A673 (cell line): ENCODE data around the gene PRPH2. TPM values are rescaled to one million over a fixed set of nuclear protein-coding genes. Genes with fewer than 3 reads are reported as not detected.

Experiments
- BruUV-seq: library from RNA; stranded (reverse); fragments of 400-500 nt; replicated peaks from 2 replicates; lab custom pipeline; 2021; lab: Mats Ljungman, UMichigan
- CTCF ChIA-PET: fragments of 300-600 bp; sonication (Branson Sonifier 250); formaldehyde crosslinking; loops from one replicate; lab custom pipeline; 2022; ENCODE audit warnings: antibody characterized with exemption; lab: Charles Lee
- POLR2A ChIA-PET: fragments of 300-600 bp; sonication (Branson Sonifier 250); formaldehyde crosslinking; loops from one replicate; lab custom pipeline; 2022; ENCODE audit warnings: antibody characterized with exemption; ENCODE audit not compliant: low non-redundant PET; lab: Charles Lee
- DNase-seq: peaks from one replicate; pipeline ENCODE4 v3.0.0-alpha.2; 2015; ENCODE audit warnings: low spot score
- H3K27ac ChIP-seq: fragments of 200-600 bp; sonication (generic); 2 replicates; pipeline ENCODE4 v1.5.1; 2016; ENCODE audit warnings: mixed run types, low read depth, mild to moderate bottlenecking, mixed read lengths, antibody characterized with exemption, low read length; ENCODE audit not compliant: poor library complexity, severe bottlenecking
- H3K27me3 ChIP-seq: fragments of 200-600 bp; sonication (generic); replicated peaks from 2 replicates; pipeline ENCODE4 v1.6.1; 2017; ENCODE audit warnings: mixed run types, low read depth, mild to moderate bottlenecking, mixed read lengths, antibody characterized with exemption, low read length; ENCODE audit not compliant: insufficient read depth, poor library complexity
- H3K36me3 ChIP-seq: fragments of 200-600 bp; sonication (generic); 2 replicates; pipeline ENCODE4 v1.6.1; 2016; ENCODE audit warnings: mixed run types, mild to moderate bottlenecking, mixed read lengths, antibody characterized with exemption, low read length; ENCODE audit not compliant: insufficient read depth, poor library complexity, severe bottlenecking
- H3K4me1 ChIP-seq: fragments of 200-600 bp; sonication (generic); 2 replicates; pipeline ENCODE4 v1.6.1; 2017; ENCODE audit warnings: mixed run types, mild to moderate bottlenecking, mixed read lengths, antibody characterized with exemption, low read length; ENCODE audit not compliant: insufficient read depth, poor library complexity, severe bottlenecking
- H3K4me3 ChIP-seq: fragments of 200-600 bp; sonication (generic); 2 replicates; pipeline ENCODE4 v1.5.1; 2016; ENCODE audit warnings: low read depth, mixed run types, mild to moderate bottlenecking, mixed read lengths, low read length; ENCODE audit not compliant: poor library complexity, severe bottlenecking
- H3K9me3 ChIP-seq: fragments of 200-600 bp; sonication (generic); 2 replicates; pipeline ENCODE4 v1.6.1; 2016; ENCODE audit warnings: mixed run types, low read depth, mild to moderate bottlenecking, mixed read lengths, antibody characterized with exemption, low read length; ENCODE audit not compliant: poor library complexity, severe bottlenecking
- EZH2 ChIP-seq: fragments of 200-600 bp; sonication (generic); IDR thresholded peaks from 2 replicates; pipeline ENCODE4 v1.6.1; 2017; ENCODE audit warnings: borderline replicate concordance, low read depth, mild to moderate bottlenecking, mixed read lengths, antibody characterized with exemption, low read length; ENCODE audit not compliant: poor library complexity, severe bottlenecking
- intact Hi-C: fragments of 100-400 bp; cut with micrococcal nuclease; formaldehyde crosslinking; loops from one replicate; pipeline ENCODE4 v1.10.0; 2022; ENCODE audit not compliant: unreplicated experiment
- total RNA-seq: library from RNA; stranded (reverse); gene quantifications from 2 replicates; pipeline ENCODE4 v1.2.3, GENCODE V29; 2021
- TF ChIP-seq, protein P1 (sequence below): fragments of 300-800, 200-600 bp; sonication (generic); conservative IDR thresholded peaks from 2 replicates; pipeline ENCODE4 v1.5.1; 2017; ENCODE audit warnings: low read depth, mild to moderate bottlenecking, antibody characterized with exemption, low read length, moderate library complexity, mixed read lengths

The PRPH2 gene
- total RNA-seq, 1 experiment from 2014 or later: 0.41 TPM

DNA sequence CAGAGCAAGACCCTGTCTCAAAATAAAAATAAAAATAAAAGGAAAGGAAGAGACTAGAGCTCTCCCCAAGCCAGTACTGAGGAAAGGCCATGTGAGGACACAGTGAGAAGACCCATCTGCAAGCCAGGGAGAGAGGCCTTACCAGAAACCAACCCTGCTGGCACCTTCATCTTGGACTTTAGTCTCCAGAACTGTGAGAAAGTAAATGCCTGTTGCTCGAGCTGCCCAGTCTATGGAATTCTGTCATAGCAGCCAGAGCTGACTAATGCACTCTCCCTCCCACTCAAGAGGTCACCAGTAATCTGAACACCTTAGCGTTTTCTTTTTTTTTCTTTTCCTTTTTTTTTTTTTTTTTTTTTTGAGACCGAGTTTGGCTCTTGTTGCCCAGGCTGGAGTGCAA is 7.3 kb upstream of the PRPH2 start:
- ChIA-PET POLR2A (no interaction called here), CTCF (interaction anchor here (0.6 to 1.2 kb wide), 2 partner anchors 35 to 68 kb away, joined by 3 read pairs; no protein-coding TSS in a partner anchor)
- Histone ChIP-seq H3K27me3 (no peaks in the 10 kb centered on the region), H3K9me3 (no peaks in the 10 kb centered on the region), H3K4me3 (no peak overlapping the region), H3K27ac (no peak overlapping the region), H3K4me1 (peaks cover 14% of the 10 kb centered on the region), H3K36me3 (no peaks in the 10 kb centered on the region)
- no peak for DNase-seq
- no peak for TF ChIP-seq EZH2
- TF ChIP-seq, protein P1, sequence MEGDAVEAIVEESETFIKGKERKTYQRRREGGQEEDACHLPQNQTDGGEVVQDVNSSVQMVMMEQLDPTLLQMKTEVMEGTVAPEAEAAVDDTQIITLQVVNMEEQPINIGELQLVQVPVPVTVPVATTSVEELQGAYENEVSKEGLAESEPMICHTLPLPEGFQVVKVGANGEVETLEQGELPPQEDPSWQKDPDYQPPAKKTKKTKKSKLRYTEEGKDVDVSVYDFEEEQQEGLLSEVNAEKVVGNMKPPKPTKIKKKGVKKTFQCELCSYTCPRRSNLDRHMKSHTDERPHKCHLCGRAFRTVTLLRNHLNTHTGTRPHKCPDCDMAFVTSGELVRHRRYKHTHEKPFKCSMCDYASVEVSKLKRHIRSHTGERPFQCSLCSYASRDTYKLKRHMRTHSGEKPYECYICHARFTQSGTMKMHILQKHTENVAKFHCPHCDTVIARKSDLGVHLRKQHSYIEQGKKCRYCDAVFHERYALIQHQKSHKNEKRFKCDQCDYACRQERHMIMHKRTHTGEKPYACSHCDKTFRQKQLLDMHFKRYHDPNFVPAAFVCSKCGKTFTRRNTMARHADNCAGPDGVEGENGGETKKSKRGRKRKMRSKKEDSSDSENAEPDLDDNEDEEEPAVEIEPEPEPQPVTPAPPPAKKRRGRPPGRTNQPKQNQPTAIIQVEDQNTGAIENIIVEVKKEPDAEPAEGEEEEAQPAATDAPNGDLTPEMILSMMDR: no peak
- intact Hi-C loops: loop anchor here (5.0 to 10.0 kb wide), 3 partner anchors 148 to 515 kb away; partner anchors contain the start of genes MRPS10, RPL7L1 and UBR2
- no TSS peak for BruUV-seq

DNA sequence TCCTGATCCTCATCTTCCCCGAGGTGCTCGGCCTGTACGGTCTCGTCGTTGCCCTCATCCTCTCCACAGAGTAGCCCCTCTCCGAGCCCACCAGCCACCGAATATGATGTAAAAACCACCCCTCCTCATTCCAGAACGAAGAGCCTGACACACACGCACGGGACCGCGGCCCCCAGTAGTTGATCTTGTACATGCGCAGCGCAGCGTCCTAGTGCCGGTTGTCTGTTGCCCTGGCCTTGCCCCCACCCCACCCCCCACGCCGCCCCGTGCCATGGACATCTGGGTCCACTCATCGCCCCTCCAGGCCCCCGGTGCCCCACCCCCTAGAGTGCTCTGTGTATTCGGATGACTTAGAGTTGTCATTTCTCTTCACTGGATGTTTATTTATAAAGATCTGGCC is 5.2 kb upstream of the PRPH2 start:
- no peak for TF ChIP-seq EZH2
- TF ChIP-seq, protein P1: no peak
- no TSS peak for BruUV-seq
- no peak for DNase-seq
- no peaks in the 10 kb centered on the region for H3K36me3 ChIP-seq
- H3K27ac ChIP-seq: no peak overlapping the region
- H3K4me3 ChIP-seq: no peak overlapping the region
- H3K4me1 ChIP-seq: peaks cover 14% of the 10 kb centered on the region
- ChIA-PET POLR2A (no interaction called here), CTCF (interaction anchor here (1.4 kb wide), 1 partner anchor 66 kb away, joined by 4 read pairs; no protein-coding TSS in a partner anchor)
- no peaks in the 10 kb centered on the region for H3K27me3 ChIP-seq
- no peaks in the 10 kb centered on the region for H3K9me3 ChIP-seq
- intact Hi-C loops: loop anchor here (5.0 to 10.0 kb wide), 3 partner anchors 150 to 513 kb away; partner anchors contain the start of genes MRPS10, RPL7L1 and UBR2

DNA sequence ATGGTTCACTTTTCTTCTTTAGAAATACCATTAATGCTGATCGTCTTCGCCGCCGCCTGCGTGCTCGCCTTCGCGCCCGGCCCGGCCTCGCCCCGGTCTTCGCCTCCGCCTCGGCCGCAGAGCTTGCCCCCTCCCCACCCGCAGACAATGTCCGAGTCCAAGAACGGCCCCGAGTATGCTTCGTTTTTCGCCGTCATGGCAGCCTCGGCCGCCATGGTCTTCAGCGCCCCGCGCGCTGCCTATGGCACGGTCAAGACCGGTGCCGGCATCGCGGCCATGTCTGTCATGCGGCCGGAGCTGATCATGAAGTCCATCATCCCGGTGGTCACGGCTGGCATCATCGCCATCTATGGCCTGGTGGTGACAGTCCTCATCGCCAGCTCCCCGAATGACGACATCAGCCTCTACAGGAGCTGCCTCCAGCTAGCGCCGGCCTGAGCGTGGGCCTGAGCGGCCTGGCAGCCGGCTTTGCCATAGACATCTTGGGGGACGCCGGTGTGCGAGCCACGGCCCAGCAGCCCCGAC is 4.8 kb upstream of the PRPH2 start:
- no peak overlapping the region for H3K27ac ChIP-seq
- intact Hi-C loops: loop anchor here (5.0 to 10.0 kb wide), 3 partner anchors 150 to 512 kb away; partner anchors contain the start of genes MRPS10, RPL7L1 and UBR2
- H3K4me3 ChIP-seq: peak overlapping the region; percentile 21
- ChIA-PET CTCF (interaction anchor here (1.2 to 1.4 kb wide), 2 partner anchors 13 to 65 kb away, joined by 4 read pairs; no protein-coding TSS in a partner anchor), POLR2A (no interaction called here)
- H3K4me1 ChIP-seq: peaks cover 14% of the 10 kb centered on the region
- no peaks in the 10 kb centered on the region for H3K36me3 ChIP-seq
- no peaks in the 10 kb centered on the region for H3K9me3 ChIP-seq
- no TSS peak for BruUV-seq
- TF ChIP-seq EZH2: no peak
- TF ChIP-seq, protein P1: no peak
- no peak for DNase-seq
- no peaks in the 10 kb centered on the region for H3K27me3 ChIP-seq
